NCI-H2227 (cell line): ENCODE results near the gene KRT5.

ENCODE experiments used
- DNase-seq: peaks from one replicate; lab custom pipeline; 2025; ENCODE audit not compliant: unreplicated experiment; lab: John Stamatoyannopoulos, UW

The KRT5 gene

DNA sequence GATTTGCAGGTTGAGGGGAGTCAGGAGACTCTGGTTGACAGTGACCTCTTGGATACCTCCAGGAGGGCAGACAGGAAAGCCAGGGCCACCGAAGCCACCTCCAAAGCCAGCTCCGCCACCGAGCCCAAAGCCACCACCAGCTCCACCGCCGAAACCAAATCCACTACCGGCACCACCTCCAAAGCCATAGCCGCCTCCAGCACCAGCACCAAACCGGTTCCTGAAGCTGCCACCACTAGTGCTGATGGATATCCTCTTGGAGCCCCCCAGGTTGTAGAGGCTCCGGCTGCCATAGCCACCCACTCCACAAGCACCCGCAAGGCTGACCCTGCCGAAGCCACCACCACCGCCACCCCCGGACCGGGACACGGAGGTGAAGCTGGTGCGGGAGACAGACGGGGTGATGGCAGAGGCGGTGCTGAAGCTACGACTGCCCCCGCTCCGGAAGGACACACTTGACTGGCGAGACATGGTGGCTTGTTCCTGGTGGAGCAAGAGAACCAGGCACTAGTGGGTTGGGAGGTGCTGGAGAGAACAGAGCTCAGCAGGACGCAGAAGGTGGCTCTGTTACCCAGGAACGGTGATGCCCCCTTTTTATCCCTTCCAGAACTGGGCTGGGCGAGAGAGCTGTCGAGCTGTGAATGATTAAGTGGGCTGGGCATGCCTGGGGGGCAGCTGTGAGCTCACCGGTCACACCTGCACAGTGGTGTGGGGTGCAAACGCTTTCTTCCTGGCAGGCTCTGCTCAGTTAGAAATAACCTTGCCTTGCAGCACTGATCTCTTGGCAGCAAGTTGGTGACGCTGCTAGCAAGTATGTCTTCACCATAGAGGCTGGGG lies at the start of gene KRT5:
Gene KRT5 (minus strand): TSS at position 569 of the 837 bp plus-strand sequence. CDS start 98 bp downstream, at position 471.
- no peak for DNase-seq

DNA sequence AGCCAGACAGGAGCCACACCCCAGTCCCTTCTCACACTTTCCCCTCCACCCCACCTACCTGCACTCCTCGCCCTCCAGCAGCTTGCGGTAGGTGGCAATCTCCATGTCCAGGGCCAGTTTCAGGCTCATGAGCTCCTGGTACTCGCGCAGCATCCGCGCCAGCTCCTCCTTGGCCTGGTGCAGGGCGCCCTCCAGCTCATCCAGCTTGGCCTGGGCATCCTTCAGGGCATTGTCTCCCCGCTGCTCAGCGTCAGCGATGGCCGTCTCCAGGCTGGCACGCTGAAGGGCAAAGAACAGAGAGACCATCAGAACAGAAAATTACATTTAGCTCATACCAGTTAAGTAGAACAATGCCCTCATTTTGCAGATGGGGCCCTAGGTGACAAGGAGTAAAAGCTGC lies 47.9 kb upstream of the KRT5 start:
- DNase-seq = no peak

DNA sequence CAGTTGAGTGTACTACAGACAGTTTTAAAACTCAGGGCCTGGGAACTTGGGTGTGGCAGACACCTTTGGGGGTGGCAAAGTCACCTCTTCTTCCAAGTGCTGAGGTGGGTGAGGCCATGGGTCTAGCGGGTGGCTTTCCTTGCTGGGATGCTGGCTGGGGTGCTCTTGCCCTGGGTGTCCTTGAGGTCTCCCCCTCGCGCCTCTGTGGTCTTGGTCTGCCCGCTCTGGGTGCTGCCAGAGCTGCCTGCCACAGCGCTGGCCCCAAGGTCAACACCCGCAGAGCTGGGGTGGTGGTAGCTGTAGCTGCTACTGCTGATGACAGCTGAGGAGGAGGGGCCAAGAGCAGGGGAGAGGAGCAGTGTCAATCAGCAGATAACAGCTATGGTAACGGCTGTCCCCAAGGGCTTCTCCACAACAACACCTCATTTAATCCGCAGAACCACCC lies 46.7 kb upstream of the KRT5 start:
- no peak for DNase-seq

DNA sequence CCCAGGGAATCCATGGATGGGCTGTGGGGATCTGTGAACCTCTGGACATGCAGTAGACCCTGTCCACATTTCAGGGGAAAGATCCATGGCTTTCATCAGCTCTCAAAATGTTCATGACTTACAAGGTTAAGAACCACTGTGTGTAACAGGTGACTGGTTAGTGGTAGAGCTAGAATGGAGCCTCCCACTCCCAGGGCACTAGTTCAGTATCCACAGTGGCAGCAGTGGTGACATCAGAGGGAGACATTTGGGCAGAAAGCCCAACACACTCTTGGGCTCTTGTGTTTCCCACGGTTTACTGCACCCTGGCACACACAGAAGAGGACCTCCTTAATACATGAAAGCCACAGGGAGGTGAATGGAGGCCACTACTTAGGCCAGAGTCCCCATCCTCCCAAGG lies 44.4 kb upstream of the KRT5 start:
- no peak for DNase-seq

DNA sequence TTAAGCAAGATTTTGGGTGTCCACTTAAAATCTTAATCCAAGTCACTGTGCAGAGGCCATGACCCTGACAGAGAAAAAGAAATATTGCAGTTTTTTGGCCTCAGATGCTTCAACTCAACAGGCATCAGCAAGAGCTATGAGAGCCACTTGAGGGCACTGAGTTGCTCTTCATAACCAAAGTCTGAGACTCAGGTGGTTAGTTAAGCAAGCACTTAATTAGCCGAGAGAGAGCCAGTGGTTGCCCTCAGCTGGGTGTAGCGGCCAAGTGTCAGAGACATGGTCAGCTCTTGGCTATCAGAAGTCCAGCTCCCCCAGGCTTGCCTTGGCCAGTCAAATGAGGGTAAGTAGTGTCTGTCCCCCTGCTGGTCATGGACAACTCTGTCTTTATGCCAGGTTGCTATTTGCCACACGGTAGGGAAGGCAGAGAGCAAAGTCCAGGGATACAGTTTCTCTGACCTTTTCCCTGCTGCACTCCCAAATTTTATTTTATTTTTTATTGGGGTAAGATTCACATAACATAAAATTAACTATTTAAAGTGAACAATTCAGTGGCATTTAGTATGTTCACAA lies 41.8 kb upstream of the KRT5 start:
- no peak for DNase-seq

DNA sequence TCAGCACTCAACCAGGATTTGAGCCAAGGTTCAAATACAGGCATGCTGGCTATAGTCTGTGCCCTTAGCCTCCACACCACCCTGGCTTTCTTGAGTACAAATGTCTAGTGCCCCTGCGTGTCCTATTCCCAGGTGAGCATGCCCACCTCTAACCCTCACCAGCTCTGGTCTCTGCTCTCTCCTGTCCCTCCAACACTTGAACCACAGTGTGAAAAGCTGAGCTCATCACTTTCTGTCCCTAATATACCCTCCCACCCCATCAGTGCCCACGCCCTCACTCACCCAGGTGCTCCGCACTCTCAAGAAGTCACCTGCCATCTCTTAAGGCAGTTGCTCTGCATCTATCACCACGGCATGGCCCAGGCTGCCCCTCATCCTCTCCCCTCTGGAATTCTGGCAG lies 39.8 kb upstream of the KRT5 start:
- DNase-seq = no peak

DNA sequence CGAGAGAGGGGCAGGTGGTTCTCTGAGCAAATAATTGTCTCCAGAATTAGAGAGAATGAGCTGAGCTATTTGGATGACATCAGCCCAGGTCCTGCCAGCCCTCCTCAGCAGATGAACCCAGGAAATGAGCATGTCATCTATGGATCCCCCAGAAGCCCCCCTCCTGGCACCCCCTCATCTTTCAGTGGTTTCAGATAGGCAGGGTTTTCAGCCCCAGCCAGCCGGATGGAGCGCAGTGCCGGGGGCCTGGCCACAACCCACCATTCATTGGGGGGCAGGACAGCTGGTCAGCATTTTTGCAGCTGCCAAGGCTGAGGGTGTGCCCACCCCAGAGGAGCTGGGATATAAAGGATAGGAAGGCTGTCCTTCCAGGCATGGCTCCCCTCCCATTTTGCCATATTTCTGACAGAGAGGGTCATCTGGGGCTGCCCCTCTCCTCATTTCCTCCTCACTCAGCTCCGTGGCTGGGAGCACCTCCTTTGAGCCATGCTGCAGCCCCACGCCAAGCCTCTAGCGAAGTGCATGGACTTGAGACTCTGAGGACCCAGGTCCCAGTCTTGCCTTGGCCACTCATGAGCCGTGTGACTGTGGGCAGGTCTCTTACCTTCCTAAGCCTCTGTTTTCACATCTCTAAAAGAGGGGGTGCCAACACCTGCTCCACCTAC lies 38.7 kb upstream of the KRT5 start:
- DNase-seq = no peak

DNA sequence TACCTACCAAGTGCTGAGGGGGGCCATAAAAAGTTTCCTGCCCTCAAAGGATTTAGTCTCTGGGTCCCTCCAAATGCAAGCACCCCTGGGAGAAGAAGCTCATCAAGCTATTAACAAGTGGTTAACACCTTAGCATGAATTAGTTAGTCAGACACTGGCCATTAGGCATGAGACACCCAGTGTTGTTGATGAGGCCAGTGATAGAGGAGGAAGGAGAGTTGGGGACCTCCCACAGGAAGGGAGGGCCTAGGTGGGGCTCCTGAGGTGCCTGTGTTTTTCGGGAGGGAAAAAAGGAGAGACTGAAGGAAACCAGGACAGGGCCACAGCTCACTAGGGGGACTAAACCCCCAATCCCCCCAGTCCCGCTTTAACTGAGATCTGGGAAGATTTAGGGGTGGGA lies 37.3 kb upstream of the KRT5 start:
- no peak for DNase-seq

DNA sequence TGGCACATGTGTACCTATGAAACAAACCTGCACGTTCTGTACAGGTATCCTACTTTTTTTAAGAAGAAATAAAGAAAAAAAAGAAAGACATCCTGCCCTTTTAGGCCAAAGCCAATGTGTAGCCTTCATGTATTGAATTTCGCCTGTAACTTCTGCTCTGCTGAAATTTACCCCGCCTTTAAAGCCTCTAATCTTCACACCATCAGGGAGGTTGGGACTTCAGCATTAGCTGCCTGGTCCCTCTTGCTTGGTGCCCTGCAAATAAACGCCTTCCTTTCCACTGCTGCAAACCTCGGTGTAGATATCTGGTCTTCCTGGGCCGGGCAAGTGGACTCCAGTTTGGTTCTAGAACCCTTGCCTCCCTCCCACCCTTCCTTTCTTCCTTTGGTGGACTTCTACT lies 35.4 kb upstream of the KRT5 start:
- no peak for DNase-seq

DNA sequence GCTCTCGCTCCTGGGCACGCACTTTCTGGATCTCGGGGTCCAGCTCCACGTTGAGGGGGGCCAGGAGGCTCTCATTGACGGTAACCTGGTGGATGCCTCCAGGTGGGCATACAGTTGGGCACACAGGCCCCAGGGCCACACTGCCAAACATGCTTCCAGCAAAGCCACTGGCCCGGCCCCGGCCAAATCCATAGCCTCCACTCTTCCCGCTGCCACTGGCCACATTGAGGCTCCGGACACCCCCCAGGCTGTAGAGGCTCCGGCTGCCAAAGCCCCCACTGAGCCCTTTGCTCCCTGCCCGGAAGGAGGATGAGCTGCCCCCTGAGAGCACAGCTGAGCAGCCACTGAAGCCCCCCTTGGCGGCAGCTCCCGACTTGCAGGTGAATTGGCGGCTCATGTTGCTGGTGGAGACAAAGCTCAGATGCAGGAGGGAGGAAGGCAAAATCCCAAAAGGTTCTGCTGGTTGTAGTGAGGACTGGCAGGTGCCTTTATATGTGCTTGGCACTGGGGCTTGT lies 32.5 kb upstream of the KRT5 start, which contains the start of gene KRT71:
Gene KRT71 (minus strand): TSS at position 465 of the 515 bp plus-strand sequence. CDS start 68 bp downstream, at position 397.
- no peak for DNase-seq

DNA sequence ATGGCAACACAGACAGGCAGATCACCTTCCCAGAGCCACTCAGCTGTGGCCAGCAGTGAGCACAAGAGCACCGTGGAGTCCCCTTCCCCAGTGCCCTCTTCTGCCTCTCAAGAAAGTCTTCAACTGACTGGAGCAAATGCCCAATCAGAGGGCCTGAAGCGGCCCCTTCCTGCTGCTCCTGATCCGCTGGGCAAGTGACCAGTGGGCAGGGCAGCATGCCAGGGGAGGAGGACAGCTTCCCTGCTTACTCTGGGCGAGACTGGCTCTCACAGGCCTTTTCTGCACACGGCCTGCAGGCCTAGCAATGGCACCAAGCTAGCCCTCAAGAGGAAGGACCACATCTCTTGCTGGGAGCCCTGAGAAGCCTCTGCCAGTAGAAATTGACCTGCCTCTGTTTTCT lies 31.9 kb upstream of the KRT5 start:
- no peak for DNase-seq

DNA sequence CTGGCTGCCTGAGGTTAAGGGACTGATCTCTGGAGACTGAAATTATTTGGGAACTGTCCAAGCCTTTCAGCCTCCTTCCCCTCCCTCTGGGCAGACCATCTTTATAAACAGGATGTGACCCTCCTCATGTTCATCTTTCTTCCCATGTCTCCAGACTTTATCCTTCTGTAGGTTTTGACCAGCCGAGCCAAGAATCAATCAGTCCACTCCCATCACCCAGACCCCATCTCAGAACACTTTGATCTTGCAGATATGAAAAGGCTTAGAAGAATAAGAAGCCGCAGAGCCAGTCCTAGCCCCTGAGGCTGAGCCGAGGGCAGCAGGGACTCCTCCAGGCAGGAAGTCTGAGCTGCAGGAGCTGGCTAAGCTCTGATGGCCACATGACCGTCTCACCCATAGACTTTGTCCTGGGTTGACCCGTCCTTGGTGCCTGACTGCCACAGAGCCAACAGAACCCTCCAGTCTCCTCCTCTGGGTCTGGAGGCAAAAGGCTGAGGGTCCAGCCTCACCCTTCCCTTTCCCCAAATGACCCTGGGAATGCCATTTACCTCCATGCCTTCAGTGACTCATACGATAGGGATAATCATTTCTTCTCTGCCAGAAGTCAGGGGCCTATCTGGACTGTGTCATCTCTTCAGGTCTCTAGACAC lies 31.1 kb upstream of the KRT5 start:
- DNase-seq = no peak

DNA sequence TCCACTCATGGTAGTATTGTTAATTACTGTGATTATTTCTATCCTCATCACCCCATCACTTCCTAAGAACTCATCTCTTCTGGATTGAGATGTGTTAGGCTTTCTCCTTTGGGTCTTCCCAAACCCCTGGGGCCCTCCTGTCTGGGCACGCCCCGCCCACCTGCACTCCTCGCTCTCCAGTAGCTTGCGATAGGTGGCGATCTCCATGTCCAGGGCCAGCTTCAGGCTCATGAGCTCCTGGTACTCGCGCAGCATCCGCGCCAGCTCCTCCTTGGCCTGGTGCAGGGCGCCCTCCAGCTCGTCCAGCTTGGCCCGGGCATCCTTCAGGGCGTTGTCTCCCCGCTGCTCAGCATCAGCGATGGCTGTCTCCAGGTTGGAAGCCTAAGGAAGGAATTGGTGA lies 25.9 kb upstream of the KRT5 start:
- no peak for DNase-seq

DNA sequence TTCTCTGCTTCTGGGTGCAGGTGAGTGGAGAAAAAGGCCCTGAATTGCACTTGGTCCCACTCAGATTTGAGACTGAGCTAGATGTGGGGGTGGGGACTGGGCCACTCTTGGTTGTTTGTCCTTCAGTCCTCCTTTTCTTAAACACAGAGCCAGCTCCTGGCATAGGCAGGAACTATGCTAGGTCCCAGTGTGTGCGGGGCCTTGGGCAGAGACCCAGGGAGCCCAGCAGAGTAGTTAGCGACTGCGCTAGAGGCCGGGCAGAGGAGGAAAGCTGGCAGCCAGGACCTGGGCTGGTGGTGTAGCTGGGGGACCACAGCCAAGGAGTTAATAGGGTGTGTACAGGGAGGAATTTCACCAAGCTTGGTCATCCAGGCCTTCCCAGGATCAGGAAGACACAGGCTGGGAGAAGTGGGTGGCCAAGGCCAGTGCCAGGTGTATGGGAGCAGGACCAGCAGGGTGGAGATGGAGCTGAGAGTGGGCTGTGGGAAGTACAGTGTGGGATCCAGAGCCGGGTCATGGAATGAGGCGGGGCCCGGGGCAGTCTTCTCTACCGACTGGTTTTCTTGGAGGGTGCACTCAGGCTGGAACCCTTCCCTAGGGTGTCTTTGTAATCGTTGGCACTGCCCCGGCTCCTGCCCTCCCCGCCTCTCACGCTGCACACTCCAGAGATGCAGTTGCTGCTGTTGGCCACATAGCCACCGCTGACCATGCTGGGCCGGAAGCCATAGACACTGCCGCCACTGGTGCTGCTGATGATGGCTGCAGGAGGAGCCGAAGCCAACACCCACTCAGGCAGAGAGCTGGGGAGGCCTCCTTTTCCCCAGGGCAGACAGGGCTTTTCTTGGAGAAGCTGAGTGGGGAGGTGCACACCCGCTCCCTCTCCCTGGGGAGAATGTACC lies 24.0 kb upstream of the KRT5 start:
- DNase-seq = no peak

DNA sequence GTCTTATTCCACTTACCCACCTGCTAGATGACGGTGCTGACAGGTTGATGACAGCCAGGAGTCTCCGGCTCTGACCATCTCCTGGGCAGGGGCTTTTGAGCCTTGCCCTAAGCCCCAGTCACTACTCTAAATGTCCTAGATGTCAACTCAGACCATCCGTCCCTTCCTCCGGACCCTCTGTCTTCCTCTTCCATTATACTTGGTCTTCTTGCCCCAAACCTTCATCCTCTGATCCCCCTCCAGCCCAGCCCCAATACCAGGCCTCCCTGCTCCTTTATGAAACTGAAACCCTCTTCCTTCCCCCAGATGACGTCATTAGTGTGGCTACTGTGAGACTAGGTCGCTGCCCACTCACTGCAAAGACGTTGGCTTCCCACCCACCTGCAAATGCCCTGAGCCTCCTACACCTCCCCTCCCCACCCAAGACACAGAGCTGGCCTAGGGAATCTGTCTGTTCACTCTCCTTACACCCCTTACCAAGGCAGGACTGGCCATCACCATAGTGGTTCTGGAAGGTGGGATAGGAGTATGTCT lies 22.7 kb upstream of the KRT5 start:
- DNase-seq = no peak

DNA sequence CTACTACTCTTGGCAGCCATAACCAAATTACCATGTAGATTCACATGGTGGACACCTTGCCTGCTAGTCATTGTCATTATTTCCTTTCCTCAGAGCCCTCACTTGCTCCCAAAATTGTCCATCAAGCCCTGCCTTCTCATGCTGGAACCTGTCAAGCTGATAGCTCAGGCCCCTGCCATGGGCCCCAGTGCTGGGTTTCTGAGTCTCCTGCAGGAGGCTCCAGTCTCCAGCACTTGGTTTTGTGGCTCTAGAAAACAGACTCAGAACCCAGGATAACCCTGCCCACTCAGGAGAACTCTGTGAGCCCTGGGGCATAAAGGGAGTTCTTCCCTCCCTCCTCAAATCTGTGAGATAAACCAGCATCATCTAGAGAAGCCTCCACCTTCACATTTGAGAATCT lies 22.0 kb upstream of the KRT5 start:
- DNase-seq = no peak

DNA sequence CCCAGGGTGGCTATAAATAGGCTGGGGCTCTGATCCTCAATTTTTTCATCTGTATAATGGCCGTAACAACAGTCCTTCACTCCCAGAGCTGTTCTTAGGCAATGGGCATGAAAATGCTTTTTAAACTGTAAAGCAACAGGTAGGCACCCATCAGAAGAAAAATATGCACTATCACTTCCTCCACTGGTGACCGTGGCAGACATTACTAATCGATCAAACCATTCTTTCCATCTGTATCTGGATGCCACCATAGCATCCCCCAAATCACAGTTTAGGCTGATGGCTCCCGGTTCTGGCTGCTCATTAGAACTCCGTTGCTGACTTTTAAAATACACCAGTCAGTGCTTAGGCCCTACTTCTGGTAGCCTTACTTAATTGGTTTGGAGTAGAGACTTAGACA lies 21.5 kb upstream of the KRT5 start:
- DNase-seq = no peak

DNA sequence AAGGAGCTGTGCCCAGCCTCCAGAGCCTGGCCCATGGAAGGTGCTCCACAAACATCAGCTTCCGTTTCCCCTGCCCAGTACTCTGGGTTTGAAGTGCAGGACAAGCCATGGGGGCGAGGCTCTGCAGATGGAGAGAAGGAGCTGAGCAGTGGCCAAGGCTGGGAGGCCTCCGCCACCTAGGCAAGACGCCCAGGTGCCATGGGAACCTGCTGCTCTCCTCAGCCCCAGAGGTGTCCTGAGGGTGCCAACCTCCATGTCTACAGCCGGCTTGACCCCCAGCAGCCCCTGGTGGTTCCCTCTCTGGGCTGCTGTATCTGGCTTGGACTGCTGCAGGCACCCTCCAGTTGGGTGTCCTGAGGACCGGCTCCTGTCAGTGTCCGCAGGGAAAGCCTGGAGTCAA lies 20.3 kb upstream of the KRT5 start:
- no peak for DNase-seq

DNA sequence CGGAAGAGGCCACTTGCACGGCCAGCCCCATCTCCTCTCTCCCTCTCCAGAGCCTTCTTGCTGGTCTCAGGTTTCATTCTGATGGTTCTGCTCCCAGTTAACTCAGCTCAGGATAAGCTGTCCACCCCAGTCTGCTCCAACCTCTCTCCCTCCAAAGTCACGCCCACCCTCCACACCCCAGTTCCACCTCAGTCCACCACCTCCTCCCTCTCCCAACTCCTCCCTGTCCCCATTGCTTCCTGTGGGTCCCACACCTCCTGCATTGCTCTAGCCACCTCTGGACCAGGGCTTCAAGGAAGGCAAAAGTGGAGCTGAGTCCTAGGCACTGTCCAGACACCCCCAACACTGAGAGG lies 19.6 kb upstream of the KRT5 start:
- DNase-seq = no peak
